Pancreas (tissue), 10 donors: Measurements from ENCODE around the gene WDPCP. TPM values are rescaled to one million over a fixed set of nuclear protein-coding genes. Genes with fewer than 3 reads are reported as not detected.

Experiments used
- ATAC-seq, 4 donors: fragments of 200-7000 bp; cut with Tn5 transposase; one replicate each; pipeline versions ENCODE4 v1.8.0 to v1.9.1; 2020; ENCODE audit warnings: mild to moderate bottlenecking in 4 of 4, moderate library complexity in 4 of 4
- DNase-seq, 6 donors: peaks; one replicate each; pipeline ENCODE4 v3.0.0-alpha.2; 2020
- FAIRE-seq: peaks from 2 replicates; lab custom pipeline; 2012; peaks lifted over from hg19 to GRCh38; lab: Jason Lieb, UNC
- H3K27ac ChIP-seq, 4 donors: fragments of 200-600 bp; sonication (generic); 1 replicate in 3 of 4; 2 replicates in 1 of 4; pipeline versions ENCODE4 v1.5.0 to v1.8.0; 2020
- H3K27me3 ChIP-seq, 4 donors: fragments of 200-600 bp; one replicate each; pipeline ENCODE4 v1.8.0; 2021
- H3K36me3 ChIP-seq, 3 donors: fragments of 200-600 bp; sonication (generic) in 1 of 3; one replicate each; pipeline versions ENCODE4 v1.5.0 to v1.8.0; 2020 to 2021
- H3K4me1 ChIP-seq, 3 donors: fragments of 200-600 bp; one replicate each; pipeline ENCODE4 v1.8.0; 2021
- H3K4me3 ChIP-seq, 4 donors: fragments of 200-600 bp; sonication (generic) in 2 of 4; one replicate each; pipeline versions ENCODE4 v1.5.0 to v1.8.0; 2020 to 2021
- H3K9me3 ChIP-seq, 4 donors: fragments of 200-600 bp; one replicate each; pipeline ENCODE4 v1.8.0; 2021
- WGBS, 2 donors: extraction: QIAGEN DNeasy Blood & Tissue Kit; methylation state at CpG; one replicate each; pipeline ENCODE4 v1.1.7; 2013; 5-methylcytosine and 5-hydroxymethylcytosine counted together
- intact Hi-C, 3 donors: fragments of 100-400 bp; cut with DNase I; formaldehyde crosslinking; loops; one replicate each; pipeline versions ENCODE4 v1.11.1 to v1.14.2; 2022
- polyA plus RNA-seq, 2 donors: library from polyadenylated mRNA; stranded (reverse); fragments of 200-250 nt; gene quantifications; one replicate each; pipeline ENCODE4 v1.2.3, GENCODE V29; 2013
- total RNA-seq, 6 donors: library from RNA; stranded (reverse); fragmentation: NEBNext Ultra II Directional in 4 of 6; extraction: Animal tissue kit (Norgen Biotek cat#: 25700) in 4 of 6; gene quantifications; one replicate each; pipeline versions ENCODE4 v1.2.1 to v1.2.4, GENCODE V29; 2021 to 2023
- TF ChIP-seq, protein P1 (sequence below), 4 donors: fragments of 200-600 bp; sonication (generic) in 3 of 4; IDR thresholded peaks; one replicate each; pipeline versions ENCODE4 v1.5.0 to v1.8.0; 2021; ENCODE audit warnings: antibody characterized with exemption in 4 of 4
- donor health status: healthy with polysubstance abuse.
- donor health status: DM: no; HTN: no; CAD: no; lungs with moderate emphysema.
- donor health status: DM: no; HTN: no; CAD: no.
- donor health status: control.
- donor health status: control.
- donor health status: Bipolar disorder and iron deficiency.
- donor health status: DM: yes; HTN: yes; CAD: no.
- donor health status: DM: no; HTN: no; CAD: no.
- donor health status: DM: no; HTN: no; CAD: no.
- donor health status: DM: yes; HTN: yes; CAD: no.

WDPCP gene
- total and polyA plus RNA-seq, 8 donors: 1.9 to 6.1 (median 4.2) TPM

- no peaks in the 10 kb centered on the region for H3K36me3 ChIP-seq
- no peaks in the 10 kb centered on the region for H3K27me3 ChIP-seq
- intact Hi-C loops: no loop called here
- no peak overlapping the region for H3K27ac ChIP-seq
- no peaks in the 10 kb centered on the region for H3K4me1 ChIP-seq
- ATAC-seq: no peak
- 74 to 76% methylated on average over 1 of the region's 1 CpG for WGBS, 2 donors
- H3K9me3 ChIP-seq: no peaks in the 10 kb centered on the region
- TF ChIP-seq, protein P1, sequence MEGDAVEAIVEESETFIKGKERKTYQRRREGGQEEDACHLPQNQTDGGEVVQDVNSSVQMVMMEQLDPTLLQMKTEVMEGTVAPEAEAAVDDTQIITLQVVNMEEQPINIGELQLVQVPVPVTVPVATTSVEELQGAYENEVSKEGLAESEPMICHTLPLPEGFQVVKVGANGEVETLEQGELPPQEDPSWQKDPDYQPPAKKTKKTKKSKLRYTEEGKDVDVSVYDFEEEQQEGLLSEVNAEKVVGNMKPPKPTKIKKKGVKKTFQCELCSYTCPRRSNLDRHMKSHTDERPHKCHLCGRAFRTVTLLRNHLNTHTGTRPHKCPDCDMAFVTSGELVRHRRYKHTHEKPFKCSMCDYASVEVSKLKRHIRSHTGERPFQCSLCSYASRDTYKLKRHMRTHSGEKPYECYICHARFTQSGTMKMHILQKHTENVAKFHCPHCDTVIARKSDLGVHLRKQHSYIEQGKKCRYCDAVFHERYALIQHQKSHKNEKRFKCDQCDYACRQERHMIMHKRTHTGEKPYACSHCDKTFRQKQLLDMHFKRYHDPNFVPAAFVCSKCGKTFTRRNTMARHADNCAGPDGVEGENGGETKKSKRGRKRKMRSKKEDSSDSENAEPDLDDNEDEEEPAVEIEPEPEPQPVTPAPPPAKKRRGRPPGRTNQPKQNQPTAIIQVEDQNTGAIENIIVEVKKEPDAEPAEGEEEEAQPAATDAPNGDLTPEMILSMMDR (IDR thresholded peaks at IDR 0.05): no peak
- no peak for FAIRE-seq
- no peak for DNase-seq
- no peak overlapping the region for H3K4me3 ChIP-seq
Measured at GRCh38 chr2:63503818-63504217, 84.5 kb downstream of the WDPCP start.

DNA sequence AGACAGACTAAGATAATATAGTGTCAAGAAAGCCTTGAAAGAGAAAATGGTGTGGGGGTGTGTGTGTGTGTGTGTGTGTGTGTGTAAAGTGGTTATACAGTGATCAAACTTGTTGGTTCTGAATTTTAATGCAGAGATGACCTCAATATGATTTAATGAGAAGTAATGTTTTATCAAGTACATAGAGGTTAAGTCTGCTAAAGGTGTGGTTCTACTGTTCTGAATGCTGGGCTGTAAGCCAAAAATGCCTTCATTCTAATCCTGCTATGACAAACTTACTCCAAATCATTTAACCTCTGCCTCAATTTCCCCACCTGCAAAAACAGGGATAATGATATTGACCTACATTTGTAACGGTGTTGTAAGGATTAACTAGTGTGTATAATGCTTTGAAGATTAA, 87.9 kb downstream of the WDPCP start:
- intact Hi-C loops: no loop called here
- DNase-seq (no peak), ATAC-seq (no peak), FAIRE-seq (no peak)
- no peaks in the 10 kb centered on the region for H3K27me3 ChIP-seq
- no peaks in the 10 kb centered on the region for H3K4me1 ChIP-seq
- H3K9me3 ChIP-seq: no peaks in the 10 kb centered on the region
- TF ChIP-seq, protein P1 (IDR thresholded peaks at IDR 0.05): no peak
- H3K27ac ChIP-seq: no peak overlapping the region
- 80 to 89% methylated on average over 1 of the region's 1 CpG for WGBS, 2 donors
- H3K36me3 ChIP-seq: no peaks in the 10 kb centered on the region
- H3K4me3 ChIP-seq: no peak overlapping the region

- DNase-seq: no peak
- no peak overlapping the region for H3K27ac ChIP-seq
- 88 to 90% methylated on average over 2 of the region's 2 CpGs for WGBS, 2 donors
- no peaks in the 10 kb centered on the region for H3K27me3 ChIP-seq
- no peak for ATAC-seq
- intact Hi-C loops: no loop called here
- H3K36me3 ChIP-seq: no peaks in the 10 kb centered on the region
- H3K4me1 ChIP-seq: no peaks in the 10 kb centered on the region
- H3K4me3 ChIP-seq: no peak overlapping the region
- no peaks in the 10 kb centered on the region for H3K9me3 ChIP-seq
- TF ChIP-seq, protein P1 (IDR thresholded peaks at IDR 0.05): no peak
- FAIRE-seq: no peak
Measured at GRCh38 chr2:63497576-63497975, 90.7 kb downstream of the WDPCP start.

- H3K4me3 ChIP-seq: no peak overlapping the region
- FAIRE-seq: no peak
- 94 to 96% methylated on average over 1 of the region's 1 CpG for WGBS, 2 donors
- intact Hi-C loops: no loop called here
- no peak for ATAC-seq
- DNase-seq: no peak
- H3K4me1 ChIP-seq: no peaks in the 10 kb centered on the region
- H3K27ac ChIP-seq: no peak overlapping the region
- no peaks in the 10 kb centered on the region for H3K27me3 ChIP-seq
- H3K9me3 ChIP-seq: no peaks in the 10 kb centered on the region
- TF ChIP-seq, protein P1 (IDR thresholded peaks at IDR 0.05): no peak
- no peaks in the 10 kb centered on the region for H3K36me3 ChIP-seq
Measured at GRCh38 chr2:63494968-63495367, 93.3 kb downstream of the WDPCP start.

DNA sequence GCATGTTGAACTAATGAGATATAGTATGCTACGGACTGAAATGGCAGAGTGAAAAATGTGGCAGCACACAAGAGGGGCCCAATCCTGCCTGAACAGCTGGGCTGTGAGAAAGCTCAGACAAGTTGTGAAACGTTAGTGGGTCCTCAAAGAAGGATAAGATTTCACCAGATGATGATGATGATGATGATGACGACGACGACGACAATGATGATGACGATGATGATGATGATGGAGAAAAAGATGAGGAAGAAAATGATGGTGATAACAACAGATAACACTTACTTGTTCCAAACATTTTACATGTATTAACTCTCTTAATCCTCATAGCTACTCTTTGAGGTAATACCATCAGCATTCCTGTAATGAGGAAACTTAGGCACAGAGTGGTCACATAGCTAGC, 94.2 kb downstream of the WDPCP start:
- ATAC-seq (no peak), FAIRE-seq (no peak), DNase-seq (no peak)
- intact Hi-C loops: no loop called here
- Histone ChIP-seq H3K27me3 (no peaks in the 10 kb centered on the region), H3K9me3 (no peaks in the 10 kb centered on the region), H3K4me1 (no peaks in the 10 kb centered on the region), H3K36me3 (no peaks in the 10 kb centered on the region), H3K4me3 (no peak overlapping the region), H3K27ac (no peak overlapping the region)
- TF ChIP-seq, protein P1 (IDR thresholded peaks at IDR 0.05): no peak
- 86 to 91% methylated on average over 7 of the region's 7 CpGs for WGBS, 2 donors
